Inferior parietal cortex (tissue), 1 donor: ENCODE data around the gene HIVEP3.
A peak's percentile ranks its signal among the peaks of the same experiment; 100 is the strongest.

Source experiments
- DNase-seq: peaks from one replicate; pipeline ENCODE4 v3.0.0-alpha.2; 2016; ENCODE audit errors: extremely low spot score

Gene HIVEP3

GRCh38 chr1:41583658-41584547, 334.8 kb downstream of the HIVEP3 start:
- DNase-seq, result no peak

GRCh38 chr1:41582851-41583657, 335.7 kb downstream of the HIVEP3 start:
- no peak for DNase-seq

- no peak for DNase-seq
Measured at GRCh38 chr1:41582351-41582750, 336.4 kb downstream of the HIVEP3 start.

- no peak for DNase-seq
Measured at GRCh38 chr1:41582004-41582325, 336.8 kb downstream of the HIVEP3 start.

GRCh38 chr1:41581216-41582003, 337.3 kb downstream of the HIVEP3 start:
- no peak for DNase-seq

GRCh38 chr1:41580520-41581172, 338.1 kb downstream of the HIVEP3 start:
- DNase-seq, result no peak

GRCh38 chr1:41580021-41580420, 338.7 kb downstream of the HIVEP3 start:
- no peak for DNase-seq

GRCh38 chr1:41578712-41579335, 339.9 kb downstream of the HIVEP3 start:
- no peak for DNase-seq

GRCh38 chr1:41576620-41577019, 342.1 kb downstream of the HIVEP3 start:
- no peak for DNase-seq

GRCh38 chr1:41576206-41576605, 342.5 kb downstream of the HIVEP3 start:
- no peak for DNase-seq

GRCh38 chr1:41574842-41575241, 343.9 kb downstream of the HIVEP3 start:
- DNase-seq, result no peak

GRCh38 chr1:41573785-41574713, 344.7 kb downstream of the HIVEP3 start:
- DNase-seq, result peak; percentile 93

- DNase-seq, result no peak
Measured at GRCh38 chr1:41573194-41573593, 345.5 kb downstream of the HIVEP3 start.

GRCh38 chr1:41572224-41572623, 346.5 kb downstream of the HIVEP3 start:
- DNase-seq, result no peak

GRCh38 chr1:41571041-41571440, 347.7 kb downstream of the HIVEP3 start:
- no peak for DNase-seq

- no peak for DNase-seq
Measured at GRCh38 chr1:41568204-41568603, 350.5 kb downstream of the HIVEP3 start.

- no peak for DNase-seq
Measured at GRCh38 chr1:41566969-41567368, 351.8 kb downstream of the HIVEP3 start.

- no peak for DNase-seq
Measured at GRCh38 chr1:41566274-41566885, 352.3 kb downstream of the HIVEP3 start.

- DNase-seq, result no peak
Measured at GRCh38 chr1:41564741-41565475, 353.8 kb downstream of the HIVEP3 start.
